Myocyte (in vitro differentiated cells): ENCODE data around the gene XDH. TPM values are rescaled to one million over a fixed set of nuclear protein-coding genes. Genes with fewer than 3 reads are reported as not detected.

ENCODE experiments used
- DNase-seq: peaks from one replicate; pipeline ENCODE4 v3.0.0-alpha.2; 2012; ENCODE audit warnings: low read depth
- polyA plus RNA-seq: library from polyadenylated mRNA; unstranded; fragments of >200 nt; gene quantifications from one replicate; pipeline ENCODE4 v1.2.1, GENCODE V29; 2012; ENCODE audit warnings: missing spikeins
- total RNA-seq: library from RNA; depleted of rRNA; stranded (reverse); fragments of >200 nt; gene quantifications from 2 replicates; pipeline ENCODE4 v1.2.3, GENCODE V29; 2014

Gene XDH
- total RNA-seq, result 0.32 and 0.52 TPM in 2 replicates
- 0.23 TPM for polyA plus RNA-seq

DNA sequence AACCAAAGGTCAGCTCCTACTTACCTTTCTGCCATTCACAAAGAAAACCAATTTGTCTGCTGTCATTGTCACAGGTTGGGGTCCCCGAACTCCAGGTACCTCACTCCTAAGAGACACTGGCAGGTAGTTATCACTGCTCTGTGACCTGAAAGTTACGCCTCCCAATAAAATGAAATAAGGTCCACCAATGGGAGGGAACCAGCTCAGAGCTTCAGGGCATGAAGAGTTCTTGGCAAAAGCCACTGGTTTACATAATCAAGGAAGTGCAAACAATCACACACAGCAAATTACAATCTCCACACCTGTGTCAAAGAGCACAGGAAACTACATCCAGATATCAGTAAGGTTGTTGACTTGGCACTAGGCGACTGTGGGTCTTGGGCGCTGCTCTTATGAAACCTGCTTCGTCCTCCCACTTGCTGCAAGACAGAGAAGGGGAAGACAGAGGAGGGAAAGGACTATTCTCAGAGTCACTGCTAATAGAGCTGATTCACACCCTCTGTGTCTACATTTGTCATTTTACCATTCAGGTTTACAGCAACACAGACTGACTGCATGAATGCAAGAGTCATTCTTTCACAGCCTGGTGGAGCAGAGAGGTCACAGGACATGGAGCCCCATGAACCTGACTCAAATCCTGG is at the start of gene XDH:
XDH (minus strand) TSS at position 142 of the 641 bp plus-strand sequence; CDS start at position 66, 76 bp downstream.
- DNase-seq, result no peak

DNA sequence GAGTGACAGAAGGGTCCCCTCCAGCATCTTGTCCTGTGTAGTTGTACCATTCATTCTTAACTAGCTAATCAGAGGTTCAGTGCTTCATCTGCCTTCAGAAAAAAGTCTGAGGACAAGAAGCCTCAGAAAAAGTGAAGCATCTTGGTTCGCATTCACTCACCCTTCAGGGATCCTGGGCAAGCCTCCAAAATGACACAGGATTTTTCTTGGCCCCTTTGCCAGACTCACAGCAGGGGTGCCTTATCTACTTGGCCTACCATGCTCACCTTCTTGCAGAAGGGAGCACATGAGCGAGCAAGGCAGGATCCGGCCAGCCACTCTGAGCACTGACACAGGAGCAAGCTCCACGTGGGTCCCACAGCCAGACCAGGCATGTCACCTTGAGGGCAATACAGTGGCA is 43.1 kb upstream of the XDH start:
- DNase-seq, result no peak

DNA sequence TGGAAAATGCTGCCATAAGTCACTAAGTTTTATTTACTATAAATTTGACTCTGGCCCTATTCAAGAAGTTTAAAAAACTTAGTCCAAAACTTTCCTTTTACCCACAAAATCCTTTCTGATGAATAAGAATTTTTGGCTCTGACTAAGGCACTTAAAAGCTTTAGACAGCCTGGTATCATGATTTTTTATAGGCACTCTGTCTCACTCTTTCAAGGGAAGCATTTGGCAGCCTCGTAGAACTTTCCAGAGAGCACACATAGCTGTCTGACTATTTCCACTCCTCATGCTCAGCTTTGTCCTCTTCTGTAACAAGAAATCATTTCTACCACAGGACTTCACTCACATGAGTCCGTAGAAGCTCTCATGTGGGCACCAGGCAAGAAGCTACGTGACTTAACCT is 32.3 kb upstream of the XDH start:
- peak; percentile 69 for DNase-seq

DNA sequence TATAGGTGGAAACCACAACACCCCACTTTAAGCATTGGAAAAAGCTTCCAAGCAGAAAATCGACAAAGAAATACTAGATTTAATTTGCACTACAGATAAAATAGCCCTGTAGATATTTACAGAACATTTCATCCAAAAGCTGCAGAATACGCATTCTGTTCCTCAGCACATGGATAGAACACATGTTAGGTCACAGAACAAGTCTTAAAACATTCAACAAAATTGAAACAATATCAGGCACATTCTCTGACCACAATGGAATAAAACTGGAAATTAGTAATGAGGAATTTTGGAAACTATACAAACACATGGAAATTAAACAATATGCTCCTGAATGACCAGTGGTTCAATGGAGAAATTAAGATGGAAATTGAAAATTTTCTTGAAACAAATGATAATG is 27.8 kb upstream of the XDH start:
- DNase-seq, result peak; percentile 4

DNA sequence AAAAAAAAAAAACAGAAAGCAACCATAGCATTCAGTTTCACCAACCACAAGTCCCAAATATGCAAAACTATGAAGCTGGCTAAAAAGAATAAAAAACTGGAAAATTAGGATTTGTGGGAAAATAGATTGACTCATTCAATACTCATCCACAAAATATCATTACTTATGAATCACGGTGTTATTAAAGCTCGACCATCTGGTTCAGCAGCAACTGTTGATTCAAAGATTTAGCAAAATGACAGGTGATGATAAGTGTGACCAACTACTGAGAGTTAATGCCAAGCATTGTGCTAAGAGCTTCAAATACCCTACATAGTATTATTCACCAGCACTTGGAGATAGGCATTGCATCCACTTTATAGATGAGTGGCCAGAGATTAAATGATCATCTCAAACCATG is 26.2 kb upstream of the XDH start:
- peak; percentile 90 for DNase-seq

DNA sequence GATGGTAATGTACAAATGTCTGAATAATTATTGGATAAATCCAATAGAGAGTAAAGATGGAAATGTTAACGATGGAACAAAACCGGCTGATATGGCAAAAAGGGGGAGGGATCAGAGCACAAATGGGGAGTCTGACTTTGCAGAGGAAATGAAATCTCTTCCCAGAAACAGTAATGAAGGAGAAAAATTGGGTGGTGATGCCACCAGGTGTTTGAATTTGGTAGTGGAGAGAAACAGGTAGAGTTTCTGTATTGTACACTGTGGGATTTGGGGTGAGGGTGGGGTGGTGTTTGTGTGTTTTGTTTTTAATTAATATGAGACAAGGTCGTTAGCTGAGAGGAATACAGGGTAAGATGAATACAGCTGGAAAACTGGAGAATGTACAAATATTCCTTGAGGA is 20.4 kb upstream of the XDH start:
- no peak for DNase-seq

DNA sequence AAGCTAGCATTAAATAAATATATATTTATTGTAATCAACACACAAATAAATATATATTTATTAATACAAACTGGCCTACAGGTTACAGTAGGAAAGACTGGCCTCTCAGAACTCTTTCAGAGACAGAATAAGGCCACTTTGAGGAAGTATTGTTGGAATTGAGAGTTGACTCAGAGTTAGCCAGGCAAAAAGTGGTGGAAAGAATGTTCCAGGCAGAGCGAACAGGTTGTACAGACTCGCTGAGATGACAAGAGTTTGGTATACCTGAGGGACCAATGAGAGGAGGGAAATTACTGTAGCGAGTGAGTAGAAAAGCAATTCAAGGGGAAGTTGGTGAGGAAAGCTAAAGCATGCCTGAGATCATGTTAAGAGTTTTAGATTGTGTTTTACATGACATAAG is 19.0 kb upstream of the XDH start:
- no peak for DNase-seq

DNA sequence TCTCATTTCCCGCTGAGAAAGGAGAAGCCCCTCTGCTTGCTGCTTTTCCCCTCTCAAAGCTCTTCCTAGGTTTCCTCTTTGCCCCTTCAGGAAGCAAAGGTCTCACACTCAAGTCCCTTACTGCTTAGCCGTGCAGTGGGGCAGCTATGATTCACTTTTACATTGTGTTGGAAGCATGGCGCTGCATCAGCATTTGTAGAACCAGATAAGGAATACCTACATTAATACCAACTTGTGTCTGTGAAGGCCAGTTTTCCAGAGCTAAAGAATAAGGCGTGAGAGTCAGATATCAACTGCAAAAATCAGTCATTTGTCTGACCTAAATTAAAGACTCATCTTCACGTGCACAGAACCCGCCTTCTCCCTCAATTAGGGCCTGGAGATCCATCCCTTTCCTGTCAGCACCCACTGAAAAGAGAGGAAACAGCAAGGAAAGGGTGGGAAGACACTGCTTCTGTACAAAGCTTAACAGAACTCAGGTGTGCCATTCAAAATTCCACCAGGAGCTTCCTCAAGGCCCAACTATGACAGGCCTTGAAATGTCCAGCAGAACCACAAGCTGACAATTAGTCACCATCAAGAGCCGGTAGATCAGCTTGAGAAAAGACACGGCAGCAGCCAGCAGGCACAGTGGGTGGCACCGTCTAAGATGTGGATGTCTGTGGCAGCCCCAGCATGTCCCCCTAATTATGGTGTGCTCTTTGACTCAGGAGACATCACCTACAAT is 16.1 kb upstream of the XDH start:
- no peak for DNase-seq

DNA sequence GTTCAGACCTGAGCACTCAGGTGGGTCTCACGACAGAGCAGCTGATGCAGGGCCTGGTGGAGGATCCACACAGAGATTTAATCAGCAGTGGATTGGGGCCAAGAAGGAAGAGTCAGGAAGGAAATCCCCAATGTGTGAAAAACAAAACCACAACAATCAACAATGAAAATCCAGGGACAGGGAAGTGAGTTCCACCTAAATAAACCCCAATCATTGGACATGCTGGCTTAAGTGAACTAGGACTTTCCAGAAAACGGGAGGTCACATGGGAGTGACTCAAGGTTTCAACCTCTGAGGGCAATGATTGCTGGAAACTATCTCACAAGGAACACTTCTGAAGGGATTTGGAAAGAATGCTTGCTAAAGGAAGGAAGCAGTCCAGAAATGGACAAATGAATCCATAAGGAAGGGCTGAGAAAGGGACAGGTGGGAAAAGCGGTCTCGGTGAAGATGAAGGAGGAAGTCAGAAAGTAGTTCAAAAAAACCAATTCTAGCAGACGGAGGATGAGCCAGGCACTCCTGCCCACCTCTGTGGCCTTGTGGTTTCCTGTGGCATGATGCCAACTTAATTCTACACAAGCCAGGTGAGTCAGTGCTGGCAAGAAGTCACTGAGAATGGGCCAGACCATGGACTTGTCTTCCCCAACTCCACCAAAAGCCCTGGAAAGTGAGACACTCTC is 15.4 kb upstream of the XDH start:
- no peak for DNase-seq

DNA sequence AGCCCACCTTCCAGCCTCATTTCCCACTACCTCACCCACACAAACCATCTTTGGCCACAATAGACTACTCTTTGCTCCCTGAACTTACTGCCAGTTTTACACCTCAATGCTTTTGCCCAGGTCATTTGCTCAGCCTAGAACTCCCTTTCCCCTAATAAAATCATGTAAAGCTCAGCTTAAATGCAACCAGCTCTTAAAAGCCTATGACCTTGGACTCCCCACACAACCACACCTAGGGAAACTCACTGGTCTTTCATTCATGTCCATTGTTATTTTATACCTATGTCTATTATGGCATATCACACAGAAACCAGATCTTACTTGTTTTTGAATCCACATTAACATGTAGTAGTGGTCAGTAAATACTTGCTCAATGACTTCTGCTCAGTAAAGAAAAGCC is 14.5 kb upstream of the XDH start:
- no peak for DNase-seq

DNA sequence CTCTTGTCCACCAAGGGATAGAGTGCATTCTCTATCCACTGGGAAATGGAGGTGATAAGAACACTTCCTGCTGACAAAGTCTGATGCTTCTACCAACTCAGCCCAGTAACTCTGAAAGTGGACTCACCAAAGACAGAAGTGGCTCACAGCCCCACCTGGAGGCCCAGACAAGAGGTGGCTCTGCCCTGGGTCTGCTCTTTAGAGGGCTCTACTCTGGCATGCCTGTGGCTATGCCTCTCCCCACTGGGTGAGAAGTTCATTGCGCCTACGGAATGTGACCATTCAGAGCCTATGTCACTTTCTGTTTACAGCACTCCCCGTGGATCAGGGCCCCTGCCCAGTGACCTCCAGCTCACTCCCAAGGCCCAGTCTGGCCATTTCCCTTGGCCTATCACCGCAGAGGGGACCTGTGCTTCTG is 13.5 kb upstream of the XDH start:
- no peak for DNase-seq

DNA sequence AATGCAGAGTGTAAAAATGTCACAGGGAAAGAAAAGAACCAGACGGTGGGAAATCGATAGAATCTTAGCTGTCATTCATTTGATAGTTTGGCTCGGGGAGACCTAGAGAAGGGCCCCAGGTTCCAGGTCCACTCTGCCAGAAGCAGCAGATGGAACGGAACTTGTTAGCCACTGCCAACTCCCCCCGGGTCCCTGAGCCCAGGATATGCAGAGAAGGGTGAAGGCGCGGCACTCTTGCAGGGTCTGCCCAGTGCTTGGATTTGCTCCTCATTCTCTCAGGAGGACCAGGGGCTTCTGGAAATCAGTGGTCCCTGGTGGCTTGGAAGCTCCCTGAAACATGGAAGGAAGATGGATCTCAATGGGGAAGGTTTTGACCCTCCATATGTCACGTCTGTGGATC is 11.6 kb upstream of the XDH start:
- DNase-seq, result no peak

DNA sequence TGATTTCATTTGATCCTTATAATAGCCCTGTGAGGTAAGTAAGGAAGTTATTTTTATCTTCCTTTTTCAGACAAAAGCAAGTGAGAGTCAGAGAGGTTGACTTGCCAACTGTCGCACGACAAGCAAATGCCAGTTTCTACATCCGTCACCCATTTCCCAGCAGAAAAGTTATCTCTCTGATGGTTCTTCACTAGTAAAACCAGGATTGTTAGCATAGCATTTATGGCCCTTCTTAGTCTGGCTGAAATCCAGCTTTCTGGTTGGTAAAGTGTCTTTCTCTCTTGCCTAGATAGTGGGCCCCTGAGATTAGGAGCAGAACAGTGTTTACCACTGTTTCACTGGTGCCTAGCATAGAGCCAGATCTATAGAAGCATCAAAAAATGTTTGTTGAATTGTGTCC is 7.1 kb upstream of the XDH start:
- DNase-seq, result no peak

DNA sequence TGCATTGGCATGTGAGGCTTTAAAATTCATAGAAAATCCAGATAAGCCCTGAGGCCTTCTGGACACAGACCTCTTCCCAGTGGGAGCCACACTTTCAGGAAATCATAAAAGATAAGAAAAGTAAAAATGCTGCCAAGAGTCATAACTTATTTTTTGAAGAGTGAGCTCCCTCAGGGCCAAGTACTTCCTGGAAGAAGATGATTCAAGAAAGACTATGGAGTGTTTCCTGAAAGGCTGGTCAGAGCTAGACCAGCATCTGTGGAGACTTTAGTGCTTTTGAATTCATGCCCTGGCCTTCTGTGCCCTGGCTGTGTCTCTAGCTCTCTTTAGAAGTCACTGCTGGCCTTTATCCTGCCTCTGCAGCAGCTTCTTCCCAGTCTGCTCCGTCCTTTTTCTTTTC is 6.4 kb upstream of the XDH start:
- no peak for DNase-seq

DNA sequence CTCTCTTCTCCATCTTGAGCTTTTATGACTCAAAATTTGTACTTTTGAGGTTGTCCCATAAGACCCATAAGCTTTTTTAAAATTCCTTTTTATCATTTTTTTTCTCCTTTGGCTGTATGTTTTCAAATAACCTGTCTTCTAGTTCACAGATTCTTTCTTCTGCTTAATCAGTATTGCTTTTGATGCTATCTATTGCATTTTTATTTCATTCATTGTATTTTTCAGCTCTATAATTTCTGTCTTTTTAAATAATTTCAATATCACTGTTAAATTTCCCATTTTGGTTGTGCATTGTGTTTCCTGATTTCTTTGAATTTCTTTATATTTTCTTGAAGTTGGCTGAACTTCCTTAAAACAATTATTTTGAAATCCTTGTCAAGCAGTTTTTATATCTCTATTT is 4.8 kb upstream of the XDH start:
- DNase-seq, result no peak

DNA sequence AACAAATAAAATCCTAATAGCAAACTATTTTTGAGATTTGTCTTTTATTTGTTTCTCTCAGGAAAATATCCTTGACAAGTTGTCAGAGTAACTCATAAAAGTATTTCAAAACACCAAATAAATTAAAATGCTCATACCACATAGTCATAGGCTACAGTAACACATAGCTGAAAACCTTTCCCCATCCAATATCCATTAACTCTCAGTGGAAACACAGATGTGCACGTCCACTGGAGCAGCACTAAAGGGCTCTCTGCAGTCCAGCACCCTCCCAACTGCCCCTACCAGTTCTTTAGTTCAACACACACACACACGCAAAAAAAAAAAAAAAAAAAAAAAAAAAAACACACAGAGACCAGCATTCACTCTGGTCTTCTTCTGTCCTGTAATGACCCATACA is 879 bp upstream of the XDH start:
- DNase-seq, result no peak

DNA sequence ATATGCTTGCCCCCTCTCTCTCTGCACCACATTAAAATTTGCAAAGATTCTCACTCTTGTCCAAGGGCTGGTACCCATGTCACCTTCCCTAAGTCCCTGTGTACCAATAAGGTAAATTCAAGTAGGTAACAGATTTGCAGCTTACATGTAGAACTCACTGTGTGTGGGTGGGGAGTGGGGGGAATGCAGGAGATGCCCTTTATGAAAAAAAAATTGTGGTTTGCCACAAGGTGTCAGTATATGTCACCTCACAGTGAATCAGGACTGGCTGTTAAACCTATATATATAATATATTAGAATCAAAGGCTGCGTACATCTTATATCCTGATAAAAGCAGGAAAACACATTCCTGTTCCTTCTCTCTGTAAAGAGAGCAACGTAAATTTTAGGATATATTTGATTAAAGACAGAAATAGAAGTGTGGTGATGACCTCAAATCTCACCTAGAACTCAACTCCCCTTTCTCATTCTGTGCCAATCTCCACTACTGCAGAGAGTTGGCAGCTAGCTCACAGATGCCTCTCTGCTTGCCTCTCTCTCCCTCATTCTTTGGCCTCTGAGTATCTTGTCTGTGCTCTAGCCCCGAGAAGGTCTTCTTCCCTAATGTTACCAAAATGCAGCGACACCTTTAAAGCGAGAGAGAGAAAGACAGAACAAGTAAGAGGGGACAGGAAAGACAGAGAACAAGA is 536 bp downstream of the XDH start:
- DNase-seq, result no peak

DNA sequence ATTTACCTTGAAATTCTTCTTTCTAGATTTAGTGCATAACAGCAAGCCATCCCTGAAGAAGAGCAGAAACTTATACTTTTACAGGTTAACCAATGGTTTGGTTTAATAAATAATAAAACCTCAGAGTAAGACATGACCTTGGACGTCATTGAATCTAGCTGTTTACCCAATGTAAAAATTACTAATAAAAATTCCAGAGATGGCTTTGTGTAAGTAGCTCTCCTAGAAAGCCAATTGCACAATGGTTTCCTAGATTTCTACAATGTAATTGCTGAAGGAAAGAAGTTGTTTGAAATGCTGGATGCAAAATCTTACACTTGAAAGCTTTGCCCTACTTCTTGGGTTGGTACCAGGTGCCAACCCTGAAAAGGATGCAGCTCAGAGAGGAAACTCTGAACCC is 1.5 kb downstream of the XDH start:
- DNase-seq, result no peak

DNA sequence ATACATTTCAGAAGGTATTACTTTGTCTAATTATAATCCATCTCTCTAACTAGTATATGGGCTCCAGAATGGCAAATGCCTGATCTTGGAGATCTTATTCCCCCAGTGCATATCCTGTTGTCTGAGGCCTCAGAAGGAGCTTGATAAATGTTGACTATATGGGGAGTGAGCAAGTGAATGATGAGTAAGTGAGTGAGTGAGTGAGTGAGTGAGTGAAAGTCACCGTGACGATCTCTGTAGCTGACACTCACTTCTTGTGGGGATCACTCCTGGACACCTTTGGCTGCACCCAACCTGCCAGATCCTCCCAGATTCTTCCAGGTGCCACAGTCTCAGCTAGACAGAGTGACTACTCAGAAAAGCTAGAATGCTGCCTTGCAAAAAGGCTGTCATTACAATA is 2.8 kb downstream of the XDH start:
- DNase-seq, result no peak

DNA sequence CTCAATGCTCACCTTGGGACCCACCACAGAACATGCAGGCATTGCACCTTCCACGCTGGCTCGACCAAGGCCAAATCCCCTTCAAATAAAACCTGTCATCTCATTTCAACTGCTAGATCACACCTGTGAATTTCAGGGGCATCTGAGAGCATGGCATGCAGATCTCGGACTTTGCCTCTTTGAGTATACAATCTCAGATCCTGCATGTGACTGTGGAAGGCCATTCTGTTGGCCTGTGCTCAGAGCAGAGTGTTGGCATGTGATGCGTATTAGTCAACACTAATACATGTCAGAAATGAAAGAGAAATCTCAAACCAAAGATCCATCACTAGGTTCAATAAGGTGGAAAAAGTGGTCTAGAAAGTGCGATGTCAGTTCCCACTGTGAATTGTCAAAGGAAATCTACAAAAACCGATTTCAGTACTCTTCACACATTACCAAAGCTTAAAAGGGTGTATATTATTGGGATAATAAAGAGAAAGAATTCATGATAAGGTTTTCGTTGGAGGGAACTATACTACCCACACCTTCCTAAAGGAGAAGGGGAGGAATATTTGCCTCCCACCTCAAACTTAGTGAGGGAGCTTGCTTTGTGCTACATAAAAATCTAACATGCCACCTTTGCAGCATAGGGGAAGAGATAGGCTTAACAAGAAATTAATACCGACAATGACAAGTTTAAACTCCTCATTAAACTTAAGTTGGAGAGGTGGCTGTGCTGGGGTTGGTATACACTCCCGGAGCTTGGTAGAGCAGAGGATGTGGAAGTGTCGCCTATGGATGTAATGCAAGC is 7.8 kb downstream of the XDH start:
- DNase-seq, result no peak

DNA sequence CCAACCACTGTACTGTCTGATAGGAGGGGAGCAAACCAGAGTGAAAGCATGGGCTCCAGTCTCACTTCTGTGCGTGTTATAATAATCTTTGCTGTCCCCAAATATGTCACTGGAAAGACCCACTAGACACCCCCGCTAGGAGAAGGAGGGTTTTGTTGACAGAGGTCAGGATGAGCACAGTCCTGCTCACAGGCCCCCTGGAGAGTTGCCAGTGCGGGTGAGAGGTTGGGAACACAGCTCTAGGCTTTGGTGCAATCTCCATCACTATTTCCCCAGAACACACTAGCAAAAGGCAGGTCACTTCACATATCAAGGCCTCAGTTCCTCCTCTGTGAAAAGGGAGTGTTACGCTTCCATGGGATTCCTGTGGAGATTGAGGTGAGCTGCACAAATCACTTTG is 9.7 kb downstream of the XDH start:
- DNase-seq, result no peak
